HepG2 (cell line): Measurements from ENCODE around the gene PELO. TPM values are rescaled to one million over a fixed set of nuclear protein-coding genes. Genes with fewer than 3 reads are reported as not detected.

ENCODE experiments used
- CBX5 ChIP-seq: sonication (generic); formaldehyde crosslinking; IDR thresholded peaks from 2 replicates; pipeline ENCODE4 v1.4.0; 2020; ENCODE audit warnings: missing genetic modification reagents, borderline replicate concordance
- HBP1 ChIP-seq: IDR thresholded peaks from 2 replicates; pipeline ENCODE4 v1.6.1; 2016; ENCODE audit warnings: low read depth, control low read depth
- ISL2 ChIP-seq: sonication (generic); formaldehyde crosslinking; IDR thresholded peaks from 2 replicates; pipeline ENCODE4 v1.5.0; 2020; ENCODE audit warnings: missing genetic modification reagents
- MAFK ChIP-seq, 2 experiments: IDR thresholded peaks in 1 of 2; conservative IDR thresholded peaks in 1 of 2; 2 replicates each; pipeline ENCODE4 v1.6.1; 2011; ENCODE audit warnings: improper control_type of control experiment in 2 of 2, low read length in 2 of 2
- MBD4 ChIP-seq: IDR thresholded peaks from 2 replicates; pipeline ENCODE4 v1.6.1; 2012; ENCODE audit warnings: low read length, inconsistent platforms, borderline replicate concordance
- MED1 ChIP-seq: sonication (generic); formaldehyde crosslinking; IDR thresholded peaks from 2 replicates; pipeline ENCODE4 v1.4.0; 2020; ENCODE audit warnings: missing genetic modification reagents
- MED13 ChIP-seq: sonication (generic); formaldehyde crosslinking; IDR thresholded peaks from 2 replicates; pipeline ENCODE4 v1.5.0; 2020; ENCODE audit warnings: missing genetic modification reagents
- NCOR1 ChIP-seq: fragments of 200-600 bp; sonication (generic); IDR thresholded peaks from 2 replicates; pipeline ENCODE4 v1.7.0; 2017; ENCODE audit warnings: antibody characterized with exemption, low read length, borderline replicate concordance
- POLR2A ChIP-seq, 2 experiments: IDR thresholded peaks; 2 replicates each; pipeline ENCODE4 v1.6.1; 2011; ENCODE audit warnings: low read depth in 2 of 2, low read length in 2 of 2, mild to moderate bottlenecking in 1 of 2, moderate library complexity in 1 of 2; ENCODE audit not compliant: insufficient read depth in 1 of 2
- RAD51 ChIP-seq: fragments of 450-650 bp; IDR thresholded peaks from 2 replicates; pipeline ENCODE4 v1.6.1; 2016; ENCODE audit warnings: borderline replicate concordance
- SATB2 ChIP-seq: sonication (generic); formaldehyde crosslinking; IDR thresholded peaks from 2 replicates; pipeline ENCODE4 v1.5.0; 2020; ENCODE audit warnings: missing genetic modification reagents
- SIX4 ChIP-seq: sonication (generic); formaldehyde crosslinking; IDR thresholded peaks from 2 replicates; pipeline ENCODE4 v1.4.0; 2020; ENCODE audit warnings: missing genetic modification reagents
- THAP9 ChIP-seq: sonication (generic); formaldehyde crosslinking; IDR thresholded peaks from 2 replicates; pipeline ENCODE4; 2020; ENCODE audit warnings: missing genetic modification reagents, mild to moderate bottlenecking, borderline replicate concordance
- XBP1 ChIP-seq: sonication (generic); formaldehyde crosslinking; IDR thresholded peaks from 2 replicates; pipeline ENCODE4 v1.5.0; 2020; ENCODE audit warnings: missing genetic modification reagents
- ZBED4 ChIP-seq: sonication (generic); formaldehyde crosslinking; IDR thresholded peaks from 2 replicates; pipeline ENCODE4 v1.4.0; 2020; ENCODE audit warnings: missing genetic modification reagents, borderline replicate concordance
- ZMYM3 ChIP-seq: sonication (generic); formaldehyde crosslinking; IDR thresholded peaks from 2 replicates; pipeline ENCODE4 v1.5.1; 2020; ENCODE audit warnings: mild to moderate bottlenecking, missing genetic modification reagents
- ZNF256 ChIP-seq: sonication (generic); formaldehyde crosslinking; conservative IDR thresholded peaks from 2 replicates; pipeline ENCODE4 v1.4.0; 2020; ENCODE audit warnings: missing genetic modification reagents
- ZNF550 ChIP-seq: sonication (generic); formaldehyde crosslinking; IDR thresholded peaks from 2 replicates; pipeline ENCODE4 v1.4.0; 2020; ENCODE audit warnings: mild to moderate bottlenecking, missing genetic modification reagents, borderline replicate concordance
- ZNF580 ChIP-seq: IDR thresholded peaks from 2 replicates; pipeline ENCODE4 v1.6.1; 2016; ENCODE audit warnings: low read depth, borderline replicate concordance
- ZNF607 ChIP-seq: sonication (generic); formaldehyde crosslinking; IDR thresholded peaks from 2 replicates; pipeline ENCODE4 v1.5.1; 2020; ENCODE audit warnings: missing genetic modification reagents, mild to moderate bottlenecking, borderline replicate concordance
- ZNF703 ChIP-seq: sonication (generic); formaldehyde crosslinking; IDR thresholded peaks from 2 replicates; pipeline ENCODE4 v1.5.1; 2020; ENCODE audit warnings: missing genetic modification reagents, mild to moderate bottlenecking, moderate library complexity, borderline replicate concordance
- polyA plus RNA-seq, 8 experiments: library from polyadenylated mRNA; depleted of rRNA in 3 of 8; stranded (reverse) in 7 of 8; unstranded in 1 of 8; fragments of >200 nt; fragmentation: Illumina TruSeq in 4 of 8; extraction: Trizol in 4 of 8; gene quantifications; 2 replicates each; pipeline versions ENCODE4 v1.2.1 to v1.2.3, GENCODE V29; 2011 to 2016; ENCODE audit warnings: low read depth in 4 of 8, missing spikeins in 1 of 8, mixed read lengths in 1 of 8; ENCODE audit not compliant: insufficient read depth in 1 of 8
- total RNA-seq, 5 experiments: library from RNA; depleted of rRNA; stranded (reverse); fragments of >200 nt; fragmentation: Illumina TruSeq; extraction: Trizol; gene quantifications; 2 replicates each; pipeline ENCODE4 v1.2.3, GENCODE V29; 2016; ENCODE audit warnings: low read depth in 1 of 5

Gene PELO
- total and polyA plus RNA-seq, 2 of the 13 experiments (the other 11 are each of a cell fraction or from before 2014, with no cell fraction given): 19.0 to 23.9 TPM

GRCh38 chr5:52787600-52788504 lies at the start of gene PELO, which contains the start of gene ITGA1 (continued):
- TF ChIP-seq THAP9 (CRISPR knock-in tag): no peak
- no peak for TF ChIP-seq RAD51
- TF ChIP-seq POLR2A (IDR thresholded peaks at IDR 0.05; ENCODE audit: insufficient read depth in 1 of 2, low read depth in 2 of 2, low read length in 2 of 2): peak; percentile 35 to 61; a peak in 3 of 4 replicates
- 0 out of 2 replicates have a peak, but pooled peaks have one; percentile 33 for TF ChIP-seq ZBED4
- no peak for TF ChIP-seq MAFK (conservative IDR thresholded peaks at IDR 0.05 in 1 of 2, IDR thresholded peaks at IDR 0.05 in 1 of 2; ENCODE audit: low read length in 2 of 2)
- no peak for TF ChIP-seq MBD4
- TF ChIP-seq ZNF607 (CRISPR knock-in tag): peak; percentile 77
- no peak for TF ChIP-seq SATB2 (CRISPR knock-in tag)
- no peak; the same call in 1 of the 2 replicates for TF ChIP-seq HBP1 (CRISPR knock-in tag)
- no peak for TF ChIP-seq SIX4 (CRISPR knock-in tag)
- TF ChIP-seq MED13: no peak
- 0 out of 2 replicates have a peak, but pooled peaks have one; percentile 29 for TF ChIP-seq ZMYM3 (CRISPR knock-in tag)
- TF ChIP-seq ZNF256 (CRISPR knock-in tag): no peak
- no peak for TF ChIP-seq XBP1 (CRISPR knock-in tag)
- no peak; the same call in 1 of the 2 replicates for TF ChIP-seq CBX5 (CRISPR knock-in tag)
- 0 out of 2 replicates have a peak, but pooled peaks have one; percentile 43 for TF ChIP-seq ZNF580 (CRISPR knock-in tag)
- no peak for TF ChIP-seq ZNF703 (CRISPR knock-in tag)
- peak; percentile 66; the same call in 1 of the 2 replicates for TF ChIP-seq NCOR1
- no peak for TF ChIP-seq ISL2
- TF ChIP-seq MED1 (CRISPR knock-in tag): peak; percentile 72; the same call in 1 of the 2 replicates
- TF ChIP-seq ZNF550 (CRISPR knock-in tag): no peak
